ENCODE results near the gene LRPAP1. TPM values are rescaled to one million over a fixed set of nuclear protein-coding genes. Genes with fewer than 3 reads are reported as not detected.
"Not testable (repeated sequence)": the region's sequence is repeated elsewhere in the genome, so short reads cannot be mapped to it uniquely, and the experiment has no call there.

Gene LRPAP1
- total RNA-seq, 1 experiment from 2014 or later: 109 TPM

DNA sequence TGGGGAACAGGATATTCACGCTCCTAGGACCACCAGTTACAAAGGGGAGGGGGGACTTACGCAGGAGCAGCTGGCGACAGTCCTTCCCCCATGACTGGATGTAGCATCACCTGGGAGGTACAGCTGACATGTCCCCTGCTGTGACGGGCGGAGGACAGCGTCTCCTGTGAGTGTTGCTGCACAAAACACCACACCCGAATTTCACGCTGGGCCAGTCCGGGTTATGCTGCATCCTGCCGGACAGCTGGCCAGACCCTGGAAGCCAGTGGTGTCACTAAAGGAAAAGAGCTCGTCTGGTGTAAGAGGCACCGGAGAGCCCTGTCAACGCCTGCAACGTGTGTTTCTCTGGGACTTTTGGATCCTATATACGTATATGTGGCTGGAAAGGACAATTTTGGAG, 38.7 kb upstream of the LRPAP1 start:
- not testable (repeated sequence) for H3K9me3 ChIP-seq (replicated peaks); H3K4me3 ChIP-seq; H3K36me3 ChIP-seq; H3K4me1 ChIP-seq; H3K27me3 ChIP-seq; H3K27ac ChIP-seq
- DNase-seq: peak in 1 of 2 experiments; percentile 16

DNA sequence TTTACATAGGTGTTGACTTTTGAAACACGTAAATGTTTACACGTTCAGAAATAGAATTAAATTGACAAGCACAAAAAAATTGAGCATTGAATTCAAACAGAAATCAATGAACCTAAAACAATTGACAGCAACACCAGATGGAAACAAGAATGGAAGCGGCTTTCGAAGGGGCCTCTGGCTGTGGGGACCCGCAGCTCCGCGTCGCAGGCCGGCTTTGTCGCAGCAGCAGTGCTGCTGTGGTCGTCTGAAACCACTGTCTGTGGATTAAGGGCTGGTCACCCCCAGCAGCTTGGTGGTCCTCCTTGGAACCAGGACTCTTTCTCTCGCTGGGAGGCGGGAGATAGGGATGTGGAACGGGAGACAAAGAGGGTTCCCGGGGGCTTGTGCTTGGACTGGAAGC, 37.4 kb upstream of the LRPAP1 start:
- not testable (repeated sequence) for H3K27ac ChIP-seq; DNase-seq; H3K9me3 ChIP-seq (replicated peaks); H3K27me3 ChIP-seq; H3K4me1 ChIP-seq; H3K36me3 ChIP-seq; H3K4me3 ChIP-seq

- not testable (repeated sequence) for H3K27ac ChIP-seq, H3K4me3 ChIP-seq
Measured at GRCh38 chr4:3566701-3567100, 34.5 kb upstream of the LRPAP1 start.

GRCh38 chr4:3566301-3566700, 34.1 kb upstream of the LRPAP1 start:
- peak in 1 of 2 experiments; percentile 14 for DNase-seq
- H3K4me1 ChIP-seq; H3K4me3 ChIP-seq; H3K27ac ChIP-seq; H3K36me3 ChIP-seq; H3K27me3 ChIP-seq; H3K9me3 ChIP-seq (replicated peaks): not testable (repeated sequence)

More at GRCh38 chr4:3566701-3567100, 34.5 kb upstream of the LRPAP1 start:
- DNase-seq; H3K27me3 ChIP-seq; H3K4me1 ChIP-seq; H3K9me3 ChIP-seq (replicated peaks); H3K36me3 ChIP-seq: not testable (repeated sequence)

- H3K4me3 ChIP-seq; DNase-seq; H3K27ac ChIP-seq; H3K36me3 ChIP-seq; H3K4me1 ChIP-seq; H3K9me3 ChIP-seq (replicated peaks); H3K27me3 ChIP-seq: not testable (repeated sequence)
Measured at GRCh38 chr4:3564948-3565347, 32.7 kb upstream of the LRPAP1 start.

GRCh38 chr4:3563403-3563802, 31.2 kb upstream of the LRPAP1 start:
- Histone ChIP-seq H3K36me3 (no peaks in the 10 kb centered on the region), H3K9me3 (replicated peaks) (no peaks in the 10 kb centered on the region), H3K27ac (no peak overlapping the region), H3K4me1 (no peaks in the 10 kb centered on the region), H3K4me3 (no peak overlapping the region), H3K27me3 (no peaks in the 10 kb centered on the region)
- DNase-seq: no peak

DNA sequence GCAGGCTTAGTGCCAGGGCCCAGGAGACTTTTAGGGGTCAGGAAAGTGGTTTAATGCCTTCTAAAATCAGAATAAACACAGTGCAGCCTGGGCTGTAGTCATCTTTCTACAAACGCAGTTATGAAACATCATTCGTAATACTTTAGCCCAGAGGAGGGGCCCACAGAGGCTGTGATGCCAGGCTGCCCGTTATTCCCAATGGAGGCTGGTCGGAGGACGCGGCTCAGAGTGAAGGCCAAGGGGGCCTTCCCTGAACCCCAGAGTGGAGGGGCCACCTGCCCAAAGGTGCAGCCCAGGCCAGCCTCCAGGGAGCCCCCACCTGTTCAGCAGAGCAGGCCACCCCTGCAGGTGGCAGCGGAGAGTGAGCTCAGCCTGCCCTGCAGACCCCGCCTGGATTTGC, 29.9 kb upstream of the LRPAP1 start:
- DNase-seq; H3K27ac ChIP-seq; H3K36me3 ChIP-seq; H3K27me3 ChIP-seq; H3K4me1 ChIP-seq; H3K9me3 ChIP-seq (replicated peaks); H3K4me3 ChIP-seq: not testable (repeated sequence)

- H3K9me3 ChIP-seq (replicated peaks); H3K36me3 ChIP-seq; DNase-seq; H3K4me1 ChIP-seq; H3K27ac ChIP-seq; H3K27me3 ChIP-seq; H3K4me3 ChIP-seq: not testable (repeated sequence)
Measured at GRCh38 chr4:3560465-3560864, 28.2 kb upstream of the LRPAP1 start.

DNA sequence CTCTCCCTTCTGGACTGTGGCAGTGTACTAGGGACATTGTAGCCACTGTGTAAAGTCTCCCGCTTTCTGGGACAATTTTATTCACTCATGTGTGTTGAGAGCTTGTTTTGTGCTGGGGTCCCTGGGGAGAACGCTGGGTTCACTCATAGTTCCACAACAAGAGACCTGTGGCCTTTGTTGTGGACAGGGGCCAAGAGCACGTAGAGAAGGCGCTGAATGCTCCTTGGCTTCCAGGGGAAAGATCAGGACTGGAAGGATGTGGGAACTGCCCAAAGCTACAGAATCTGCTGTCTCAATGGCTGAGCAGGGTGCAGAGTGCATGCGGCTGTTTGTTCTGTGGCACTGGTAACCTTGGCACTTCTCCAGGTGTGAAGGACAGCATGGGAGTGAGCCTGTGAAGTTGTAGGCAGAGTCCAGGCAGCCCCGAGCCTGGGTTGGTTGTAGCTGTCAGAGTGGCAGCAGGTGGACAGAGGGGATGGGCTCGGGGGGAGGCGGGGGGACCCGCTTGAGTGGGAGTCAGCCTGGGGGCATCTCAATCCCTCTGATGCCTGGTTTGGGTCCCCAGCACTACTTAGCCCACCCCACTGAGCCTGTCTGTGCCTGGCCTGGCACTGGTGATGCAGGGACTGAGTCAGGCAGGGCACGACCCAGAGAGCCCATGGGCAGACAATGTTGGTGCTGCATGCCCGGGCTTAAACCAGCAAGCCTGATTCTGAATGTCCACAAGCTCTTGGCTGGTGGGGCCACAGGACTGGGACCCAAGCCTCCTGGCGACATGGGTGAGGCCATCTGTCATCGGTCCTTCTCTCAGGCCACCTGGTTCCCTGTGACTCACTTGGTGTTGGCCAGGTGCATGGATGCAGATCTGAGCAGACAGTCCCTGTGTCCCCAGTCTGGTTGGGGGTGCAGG, 27.4 kb upstream of the LRPAP1 start:
- not testable (repeated sequence) for H3K9me3 ChIP-seq (replicated peaks); H3K4me3 ChIP-seq; H3K36me3 ChIP-seq; H3K27ac ChIP-seq; H3K4me1 ChIP-seq; DNase-seq; H3K27me3 ChIP-seq

DNA sequence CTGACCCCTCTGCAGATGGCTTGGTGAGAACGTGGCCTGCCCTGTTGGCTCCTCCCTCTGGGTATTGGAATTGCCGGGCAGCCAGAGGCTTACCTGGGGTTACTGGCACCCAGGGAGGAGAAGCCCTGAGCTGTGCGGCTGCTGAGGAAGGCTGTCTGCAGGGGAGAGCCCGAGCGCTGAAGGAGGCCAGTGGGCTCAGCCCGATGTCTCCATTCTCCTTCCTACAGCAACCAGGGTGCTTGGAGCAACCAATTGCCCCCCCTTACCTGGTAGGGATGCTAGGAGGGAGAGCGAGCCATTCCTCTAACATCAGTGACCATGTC, 26.3 kb upstream of the LRPAP1 start:
- not testable (repeated sequence) for H3K9me3 ChIP-seq (replicated peaks); H3K4me3 ChIP-seq; H3K27me3 ChIP-seq; H3K36me3 ChIP-seq; H3K27ac ChIP-seq; DNase-seq; H3K4me1 ChIP-seq

DNA sequence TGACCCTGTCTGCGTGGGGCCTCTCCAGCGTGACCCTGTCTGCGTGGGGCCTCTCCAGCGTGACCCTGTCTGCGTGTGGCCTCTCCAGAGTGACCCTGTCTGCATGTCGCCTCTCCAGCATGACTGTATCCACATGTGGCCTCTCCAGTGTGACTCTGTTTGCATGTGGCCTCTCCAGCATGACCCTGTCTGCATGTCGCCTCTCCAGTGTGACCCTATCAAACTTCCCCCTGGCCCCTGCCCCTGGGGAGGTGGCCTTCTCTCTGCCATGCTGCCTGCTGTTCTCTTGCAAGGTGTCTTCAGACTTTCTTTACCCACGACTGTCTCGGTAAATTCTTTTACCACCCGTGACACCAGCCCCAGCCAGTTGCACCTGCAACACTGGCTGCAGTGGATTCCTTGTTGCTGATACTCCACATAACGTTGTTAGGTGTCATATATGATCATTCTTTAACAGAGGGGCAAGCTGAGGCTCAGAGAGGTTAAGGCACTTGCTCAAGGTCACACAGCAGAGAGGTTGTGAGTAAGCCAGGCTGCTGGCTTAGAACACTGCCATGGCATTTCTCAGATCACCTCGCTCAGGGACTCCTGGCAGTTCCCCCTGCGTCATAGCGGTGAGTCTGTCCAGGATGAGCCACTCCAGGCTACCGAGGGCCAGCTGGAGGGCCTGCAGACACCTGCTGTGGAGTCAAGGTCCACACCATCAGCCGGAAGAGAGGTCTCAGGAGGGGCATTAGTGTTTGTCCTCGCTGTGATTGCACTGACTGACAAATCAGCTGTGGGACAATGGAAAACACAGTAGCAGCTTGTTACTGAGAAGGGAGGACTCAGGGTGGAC, 25.7 kb upstream of the LRPAP1 start:
- not testable (repeated sequence) for DNase-seq; H3K9me3 ChIP-seq (replicated peaks); H3K27me3 ChIP-seq; H3K4me3 ChIP-seq; H3K4me1 ChIP-seq; H3K36me3 ChIP-seq; H3K27ac ChIP-seq

- not testable (repeated sequence) for H3K36me3 ChIP-seq; H3K4me3 ChIP-seq; H3K27ac ChIP-seq; H3K4me1 ChIP-seq; H3K27me3 ChIP-seq; DNase-seq; H3K9me3 ChIP-seq (replicated peaks)
Measured at GRCh38 chr4:3557088-3557492, 24.9 kb upstream of the LRPAP1 start.

DNA sequence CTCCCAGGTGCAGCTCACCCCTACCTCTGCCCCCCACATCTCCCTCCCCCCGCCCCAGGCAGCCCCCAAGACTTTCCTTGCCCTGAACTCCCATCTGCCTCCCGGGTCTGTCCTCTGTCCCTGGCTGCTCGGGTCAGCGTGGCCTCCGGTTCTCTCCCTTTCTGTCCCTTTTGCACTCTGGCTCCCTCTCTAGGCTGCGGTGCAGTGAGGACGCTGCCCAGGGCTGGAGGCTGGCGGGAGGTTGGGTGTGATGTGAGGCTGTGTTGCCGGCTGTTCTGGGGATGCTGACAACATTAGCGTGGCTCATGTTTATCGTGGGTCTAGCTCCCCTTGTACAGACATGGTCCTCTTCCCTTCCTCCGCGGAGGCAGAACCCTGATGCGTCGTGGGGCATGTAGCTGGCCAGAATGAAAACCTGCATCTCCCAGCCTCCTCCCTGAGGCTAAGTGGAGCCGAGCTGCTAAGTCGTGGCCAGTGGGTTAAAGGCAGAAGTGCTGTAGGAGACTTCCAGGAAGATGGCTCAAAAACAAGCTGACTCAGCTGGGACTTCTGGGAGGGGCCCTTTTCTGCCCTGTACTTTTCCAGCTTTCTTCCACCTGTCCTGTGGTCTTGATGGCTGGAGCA, 24.1 kb upstream of the LRPAP1 start:
- not testable (repeated sequence) for DNase-seq; H3K27ac ChIP-seq; H3K4me1 ChIP-seq; H3K9me3 ChIP-seq (replicated peaks); H3K36me3 ChIP-seq; H3K27me3 ChIP-seq; H3K4me3 ChIP-seq

- H3K9me3 ChIP-seq (replicated peaks); H3K27ac ChIP-seq; H3K4me3 ChIP-seq; H3K4me1 ChIP-seq; H3K27me3 ChIP-seq; DNase-seq; H3K36me3 ChIP-seq: not testable (repeated sequence)
Measured at GRCh38 chr4:3555459-3556070, 23.3 kb upstream of the LRPAP1 start.

DNA sequence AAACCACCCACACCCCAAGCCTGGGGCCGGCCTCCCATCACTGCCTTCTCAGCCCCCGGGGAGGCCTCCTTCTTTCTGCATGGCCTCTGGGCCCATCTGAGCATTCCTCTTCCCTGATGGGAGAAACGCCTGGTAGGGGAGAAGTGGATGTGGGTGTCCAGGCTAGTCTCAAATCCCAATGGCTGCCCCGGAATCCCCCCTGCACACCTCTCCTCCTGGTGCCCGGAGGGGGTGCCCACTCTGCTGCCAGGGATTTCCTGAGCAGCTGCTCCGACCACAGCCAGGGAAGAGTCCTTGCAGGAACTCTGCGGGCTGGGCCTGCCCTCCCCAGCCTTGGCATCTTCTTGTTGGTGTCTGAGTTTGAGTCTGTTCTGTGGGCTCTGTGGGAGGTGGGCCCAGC, 19.1 kb upstream of the LRPAP1 start:
- not testable (repeated sequence) for H3K27ac ChIP-seq; H3K27me3 ChIP-seq; H3K4me3 ChIP-seq; DNase-seq; H3K9me3 ChIP-seq (replicated peaks); H3K4me1 ChIP-seq; H3K36me3 ChIP-seq
